WTC11 (cell line): ENCODE data around the gene TAS2R40.

Source experiments
- ATF1 ChIP-seq: sonication (generic); formaldehyde crosslinking; IDR thresholded peaks from 2 replicates; pipeline ENCODE4 v1.8.1; 2023; ENCODE audit warnings: mild to moderate bottlenecking, moderate library complexity, missing genetic modification reagents
- CREB1 ChIP-seq: sonication (generic); formaldehyde crosslinking; IDR thresholded peaks from 2 replicates; pipeline ENCODE4 v1.8.0; 2023; ENCODE audit warnings: mild to moderate bottlenecking, missing genetic modification reagents
- FOXK1 ChIP-seq: sonication (generic); formaldehyde crosslinking; IDR thresholded peaks from 2 replicates; pipeline ENCODE4 v1.8.0; 2022; ENCODE audit warnings: mild to moderate bottlenecking, moderate library complexity, missing genetic modification reagents
- MXD4 ChIP-seq: fragments of 250-450 bp; sonication (Bioruptor Pico); IDR thresholded peaks from 2 replicates; pipeline ENCODE4 v1.8.0; 2021; ENCODE audit warnings: mild to moderate bottlenecking, moderate library complexity, borderline replicate concordance
- NFATC4 ChIP-seq: fragments of 250-450 bp; sonication (Bioruptor Pico); IDR thresholded peaks from 2 replicates; pipeline ENCODE4 v1.9.0; 2021; ENCODE audit warnings: mild to moderate bottlenecking
- NFYB ChIP-seq: sonication (generic); formaldehyde crosslinking; conservative IDR thresholded peaks from 2 replicates; pipeline ENCODE4 v1.8.0; 2022; ENCODE audit warnings: low read depth, missing genetic modification reagents
- SP1 ChIP-seq: sonication (generic); formaldehyde crosslinking; conservative IDR thresholded peaks from 2 replicates; pipeline ENCODE4 v1.8.1; 2022; ENCODE audit warnings: missing genetic modification reagents
- USF2 ChIP-seq: sonication (generic); formaldehyde crosslinking; IDR thresholded peaks from 2 replicates; pipeline ENCODE4 v1.8.1; 2023; ENCODE audit warnings: mild to moderate bottlenecking, missing genetic modification reagents, moderate library complexity
- ZNF138 ChIP-seq: sonication (generic); formaldehyde crosslinking; conservative IDR thresholded peaks from 2 replicates; pipeline ENCODE4 v1.8.1; 2022; ENCODE audit warnings: mild to moderate bottlenecking, moderate library complexity, missing genetic modification reagents
- ZNF263 ChIP-seq: sonication (generic); formaldehyde crosslinking; IDR thresholded peaks from 2 replicates; pipeline ENCODE4 v1.8.1; 2022; ENCODE audit warnings: low read depth, mild to moderate bottlenecking, moderate library complexity, missing genetic modification reagents
- ZNF317 ChIP-seq: sonication (generic); formaldehyde crosslinking; IDR thresholded peaks from 2 replicates; pipeline ENCODE4 v1.8.1; 2023; ENCODE audit warnings: low read depth, mild to moderate bottlenecking, moderate library complexity, missing genetic modification reagents, borderline replicate concordance
- TF ChIP-seq, protein P1 (sequence below): fragments of 200-600 bp; IDR thresholded peaks from 2 replicates; pipeline ENCODE4 v1.8.0; 2022; ENCODE audit warnings: antibody characterized with exemption
- TF ChIP-seq, protein P2 (sequence below): sonication (generic); formaldehyde crosslinking; IDR thresholded peaks from 2 replicates; pipeline ENCODE4 v1.8.1; 2022; ENCODE audit warnings: low read depth, mild to moderate bottlenecking, moderate library complexity, missing genetic modification reagents, borderline replicate concordance

- TF ChIP-seq, protein P1, sequence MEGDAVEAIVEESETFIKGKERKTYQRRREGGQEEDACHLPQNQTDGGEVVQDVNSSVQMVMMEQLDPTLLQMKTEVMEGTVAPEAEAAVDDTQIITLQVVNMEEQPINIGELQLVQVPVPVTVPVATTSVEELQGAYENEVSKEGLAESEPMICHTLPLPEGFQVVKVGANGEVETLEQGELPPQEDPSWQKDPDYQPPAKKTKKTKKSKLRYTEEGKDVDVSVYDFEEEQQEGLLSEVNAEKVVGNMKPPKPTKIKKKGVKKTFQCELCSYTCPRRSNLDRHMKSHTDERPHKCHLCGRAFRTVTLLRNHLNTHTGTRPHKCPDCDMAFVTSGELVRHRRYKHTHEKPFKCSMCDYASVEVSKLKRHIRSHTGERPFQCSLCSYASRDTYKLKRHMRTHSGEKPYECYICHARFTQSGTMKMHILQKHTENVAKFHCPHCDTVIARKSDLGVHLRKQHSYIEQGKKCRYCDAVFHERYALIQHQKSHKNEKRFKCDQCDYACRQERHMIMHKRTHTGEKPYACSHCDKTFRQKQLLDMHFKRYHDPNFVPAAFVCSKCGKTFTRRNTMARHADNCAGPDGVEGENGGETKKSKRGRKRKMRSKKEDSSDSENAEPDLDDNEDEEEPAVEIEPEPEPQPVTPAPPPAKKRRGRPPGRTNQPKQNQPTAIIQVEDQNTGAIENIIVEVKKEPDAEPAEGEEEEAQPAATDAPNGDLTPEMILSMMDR: peak; percentile 83
- TF ChIP-seq USF2 (CRISPR knock-in tag) (no peak), CREB1 (CRISPR knock-in tag) (no peak), ZNF263 (CRISPR knock-in tag) (no peak), NFATC4 (CRISPR knock-in tag) (no peak), ZNF317 (CRISPR knock-in tag) (no peak), SP1 (CRISPR knock-in tag) (no peak), ATF1 (no peak), MXD4 (CRISPR knock-in tag) (no peak), ZNF138 (CRISPR knock-in tag) (no peak), NFYB (CRISPR knock-in tag) (no peak), FOXK1 (CRISPR knock-in tag) (no peak)
- TF ChIP-seq, protein P2, sequence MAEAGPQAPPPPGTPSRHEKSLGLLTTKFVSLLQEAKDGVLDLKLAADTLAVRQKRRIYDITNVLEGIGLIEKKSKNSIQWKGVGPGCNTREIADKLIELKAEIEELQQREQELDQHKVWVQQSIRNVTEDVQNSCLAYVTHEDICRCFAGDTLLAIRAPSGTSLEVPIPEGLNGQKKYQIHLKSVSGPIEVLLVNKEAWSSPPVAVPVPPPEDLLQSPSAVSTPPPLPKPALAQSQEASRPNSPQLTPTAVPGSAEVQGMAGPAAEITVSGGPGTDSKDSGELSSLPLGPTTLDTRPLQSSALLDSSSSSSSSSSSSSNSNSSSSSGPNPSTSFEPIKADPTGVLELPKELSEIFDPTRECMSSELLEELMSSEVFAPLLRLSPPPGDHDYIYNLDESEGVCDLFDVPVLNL (CRISPR knock-in tag): no peak
Measured at GRCh38 chr7:143240291-143241168, 18.7 kb downstream of the TAS2R40 start.
